ENCODE results near the gene RAVER1.

GRCh38 chr19:10292789-10293636 is 40.3 kb downstream of the RAVER1 start:
- TF ChIP-seq JUNB (IDR thresholded peaks at IDR 0.05) (no peak), BMI1 (IDR thresholded peaks at IDR 0.05; ENCODE audit: borderline replicate concordance) (no peak), GABPA (IDR thresholded peaks at IDR 0.05; ENCODE audit: low read depth) (no peak), RAD21 (IDR thresholded peaks at IDR 0.05; ENCODE audit: insufficient read depth, low read depth, low read length) (no peak), CBFB (IDR thresholded peaks at IDR 0.05; ENCODE audit: low read depth) (no peak), NFYB (IDR thresholded peaks at IDR 0.05; ENCODE audit: insufficient read depth, low read depth, low read length) (no peak), IKZF1 (conservative IDR thresholded peaks at IDR 0.05) (no peak), ZNF274 (IDR thresholded peaks at IDR 0.05; ENCODE audit: insufficient read depth, insufficient read length) (no peak), CHD2 (IDR thresholded peaks at IDR 0.05; ENCODE audit: borderline replicate concordance, low read depth, low read length) (no peak), POLR2AphosphoS5 (IDR thresholded peaks at IDR 0.05; ENCODE audit: low read length) (no peak), EGR1 (IDR thresholded peaks at IDR 0.05; ENCODE audit: borderline replicate concordance in 1 of 2, low read depth in 2 of 2, low read length in 2 of 2) (no peak)
- TF ChIP-seq, protein P1, sequence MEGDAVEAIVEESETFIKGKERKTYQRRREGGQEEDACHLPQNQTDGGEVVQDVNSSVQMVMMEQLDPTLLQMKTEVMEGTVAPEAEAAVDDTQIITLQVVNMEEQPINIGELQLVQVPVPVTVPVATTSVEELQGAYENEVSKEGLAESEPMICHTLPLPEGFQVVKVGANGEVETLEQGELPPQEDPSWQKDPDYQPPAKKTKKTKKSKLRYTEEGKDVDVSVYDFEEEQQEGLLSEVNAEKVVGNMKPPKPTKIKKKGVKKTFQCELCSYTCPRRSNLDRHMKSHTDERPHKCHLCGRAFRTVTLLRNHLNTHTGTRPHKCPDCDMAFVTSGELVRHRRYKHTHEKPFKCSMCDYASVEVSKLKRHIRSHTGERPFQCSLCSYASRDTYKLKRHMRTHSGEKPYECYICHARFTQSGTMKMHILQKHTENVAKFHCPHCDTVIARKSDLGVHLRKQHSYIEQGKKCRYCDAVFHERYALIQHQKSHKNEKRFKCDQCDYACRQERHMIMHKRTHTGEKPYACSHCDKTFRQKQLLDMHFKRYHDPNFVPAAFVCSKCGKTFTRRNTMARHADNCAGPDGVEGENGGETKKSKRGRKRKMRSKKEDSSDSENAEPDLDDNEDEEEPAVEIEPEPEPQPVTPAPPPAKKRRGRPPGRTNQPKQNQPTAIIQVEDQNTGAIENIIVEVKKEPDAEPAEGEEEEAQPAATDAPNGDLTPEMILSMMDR (IDR thresholded peaks at IDR 0.05 in 2 of 3, conservative IDR thresholded peaks at IDR 0.05 in 1 of 3; ENCODE audit: control insufficient read depth in 2 of 3, extremely low read depth in 1 of 3, insufficient read depth in 1 of 3, low read depth in 3 of 3, low read length in 3 of 3) = no peak

All from GM12878 (cell line).